NCI-H1105 treated with DMSO at 0.1 percent for 48 hours (cell line): ENCODE data around the gene FGF18.
"Not testable (repeated sequence)": the region's sequence is repeated elsewhere in the genome, so short reads cannot be mapped to it uniquely, and the experiment has no call there.

Experiments
- DNase-seq: peaks from one replicate; lab custom pipeline; 2025; lab: John Stamatoyannopoulos, UW

Gene FGF18

DNA sequence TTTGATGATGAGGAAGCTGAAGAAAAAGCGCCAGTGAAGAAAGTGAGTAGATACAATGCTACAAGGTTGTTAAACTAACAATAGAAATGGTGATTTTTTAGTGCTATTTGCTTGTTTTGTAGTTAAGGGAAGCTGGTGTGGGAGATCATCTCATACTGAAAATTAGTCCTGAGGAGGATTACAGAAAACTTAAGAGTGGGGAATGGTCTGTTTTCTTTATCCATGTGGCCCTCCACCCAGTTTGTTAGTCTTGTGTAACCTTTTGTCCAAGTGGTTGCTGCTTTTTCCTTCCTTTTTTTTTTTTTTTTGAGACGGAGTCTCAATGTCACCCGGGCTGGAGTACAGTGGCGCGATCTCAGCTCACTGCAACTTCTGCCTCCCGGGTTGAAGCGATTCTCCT is 19.3 kb upstream of the FGF18 start:
- DNase-seq = no peak

DNA sequence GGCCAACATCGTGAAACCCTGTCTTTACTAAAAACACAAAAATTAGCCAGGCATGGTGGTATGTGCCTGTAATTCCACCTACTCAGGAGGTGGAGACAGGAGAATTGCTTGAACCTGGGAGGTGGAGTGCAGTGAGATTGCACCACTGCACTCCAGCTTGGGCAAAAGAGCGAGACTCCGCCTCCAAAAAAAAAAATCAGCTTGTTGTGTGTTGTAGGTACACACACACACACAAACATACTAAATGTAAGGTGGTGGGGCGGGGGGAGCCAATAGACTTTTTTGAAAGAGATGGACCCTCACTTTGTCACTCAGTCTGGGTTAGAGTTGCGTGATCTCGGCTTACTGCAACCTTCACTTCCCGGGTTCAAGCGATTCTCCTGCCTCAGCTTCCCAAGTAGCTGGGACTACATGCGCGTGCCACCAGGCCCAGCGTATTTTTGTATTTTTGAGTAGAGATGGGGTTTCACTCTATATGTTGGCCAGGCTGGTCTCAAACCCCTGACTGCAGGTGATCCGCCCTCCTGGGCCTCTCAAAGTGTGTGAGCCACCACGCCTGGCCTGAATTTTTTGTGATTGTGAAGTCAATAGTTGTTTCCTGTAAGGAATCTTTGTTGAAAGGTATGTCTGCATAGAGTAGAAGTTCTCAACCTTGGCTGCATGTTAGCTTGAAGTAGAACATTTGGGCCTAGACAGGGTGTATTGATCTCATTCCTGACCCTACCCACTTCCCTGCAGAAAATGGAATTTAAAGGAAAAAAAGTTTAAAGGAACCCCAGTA is 18.1 kb upstream of the FGF18 start:
- no peak for DNase-seq

- DNase-seq = not testable (repeated sequence)
Observed at GRCh38 chr5:171402751-171403150, 16.7 kb upstream of the FGF18 start.

DNA sequence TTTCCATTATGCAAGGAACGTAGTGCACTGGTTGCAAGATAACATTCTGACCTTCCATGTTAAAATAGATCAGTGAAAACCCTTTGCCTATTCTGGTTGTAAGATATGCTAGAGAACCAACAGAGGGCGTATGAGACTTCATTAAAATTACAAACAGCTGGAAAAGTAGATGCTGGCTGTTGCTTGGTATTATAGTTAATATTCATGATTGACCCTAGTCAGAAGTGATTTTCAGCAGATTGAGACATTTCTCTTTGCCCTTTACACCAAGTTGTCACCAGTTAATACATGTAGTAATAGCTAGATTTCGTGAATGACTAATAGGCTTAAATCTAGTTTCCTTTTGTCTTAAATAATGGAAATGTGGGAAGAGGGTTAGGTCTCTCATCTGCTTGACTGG is 13.8 kb upstream of the FGF18 start:
- DNase-seq = peak; percentile 3

- no peak for DNase-seq
Observed at GRCh38 chr5:171407234-171407633, 12.2 kb upstream of the FGF18 start.

GRCh38 chr5:171409164-171410136 is 10.0 kb upstream of the FGF18 start:
- DNase-seq = no peak

- no peak for DNase-seq
Observed at GRCh38 chr5:171410181-171410580, 9.3 kb upstream of the FGF18 start.

- no peak for DNase-seq
Observed at GRCh38 chr5:171412186-171412585, 7.3 kb upstream of the FGF18 start.

- no peak for DNase-seq
Observed at GRCh38 chr5:171413153-171413910, 6.1 kb upstream of the FGF18 start.

DNA sequence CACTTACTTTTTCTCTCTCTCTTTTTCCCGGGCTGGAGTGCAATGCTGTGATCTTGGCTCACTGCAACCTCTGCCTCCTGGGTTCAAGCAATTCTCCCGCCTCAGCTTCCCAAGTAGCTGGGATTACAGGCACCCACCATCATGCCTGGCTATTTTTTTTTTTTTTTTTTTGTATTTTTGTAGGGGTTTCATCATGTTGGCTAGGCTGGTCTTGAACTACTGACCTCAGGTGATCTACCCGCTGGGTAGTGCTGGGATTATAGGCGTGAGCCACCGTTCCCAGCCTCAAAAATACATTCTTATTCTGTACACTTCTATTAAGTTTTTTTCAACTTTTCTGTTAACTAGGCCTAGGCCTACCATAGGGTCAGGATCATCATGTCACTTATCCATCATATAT is 5.5 kb upstream of the FGF18 start:
- not testable (repeated sequence) for DNase-seq

DNA sequence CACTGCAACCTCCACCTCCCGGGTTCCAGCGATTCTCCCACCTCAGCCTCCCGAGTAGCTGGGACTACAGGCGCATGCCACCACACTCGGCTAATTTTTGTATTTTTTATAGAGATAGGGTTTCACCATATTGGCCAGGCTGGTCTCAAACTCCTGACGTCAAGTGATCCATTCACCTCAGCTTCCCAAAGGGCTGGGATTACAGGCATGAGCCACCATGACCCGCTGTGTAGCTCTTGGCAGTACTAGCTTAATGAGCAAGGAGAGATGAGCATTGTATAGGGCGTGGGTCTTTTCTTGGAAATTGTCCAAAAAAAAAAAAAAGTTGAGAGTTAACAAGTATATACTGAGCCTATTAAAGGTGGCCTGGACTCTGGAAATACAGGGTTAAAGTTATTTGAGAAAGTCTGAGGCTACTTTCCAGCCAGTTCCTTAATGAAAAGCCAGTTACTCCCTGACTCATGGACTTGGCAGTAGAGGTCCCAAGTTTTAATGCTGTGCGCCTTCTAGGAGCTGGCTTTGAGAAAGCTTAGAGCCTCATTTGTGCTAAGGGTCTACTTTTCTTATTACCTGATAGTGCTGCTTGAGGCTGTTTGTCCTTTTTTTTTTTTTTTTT is 4.2 kb upstream of the FGF18 start:
- DNase-seq = peak; percentile 3

DNA sequence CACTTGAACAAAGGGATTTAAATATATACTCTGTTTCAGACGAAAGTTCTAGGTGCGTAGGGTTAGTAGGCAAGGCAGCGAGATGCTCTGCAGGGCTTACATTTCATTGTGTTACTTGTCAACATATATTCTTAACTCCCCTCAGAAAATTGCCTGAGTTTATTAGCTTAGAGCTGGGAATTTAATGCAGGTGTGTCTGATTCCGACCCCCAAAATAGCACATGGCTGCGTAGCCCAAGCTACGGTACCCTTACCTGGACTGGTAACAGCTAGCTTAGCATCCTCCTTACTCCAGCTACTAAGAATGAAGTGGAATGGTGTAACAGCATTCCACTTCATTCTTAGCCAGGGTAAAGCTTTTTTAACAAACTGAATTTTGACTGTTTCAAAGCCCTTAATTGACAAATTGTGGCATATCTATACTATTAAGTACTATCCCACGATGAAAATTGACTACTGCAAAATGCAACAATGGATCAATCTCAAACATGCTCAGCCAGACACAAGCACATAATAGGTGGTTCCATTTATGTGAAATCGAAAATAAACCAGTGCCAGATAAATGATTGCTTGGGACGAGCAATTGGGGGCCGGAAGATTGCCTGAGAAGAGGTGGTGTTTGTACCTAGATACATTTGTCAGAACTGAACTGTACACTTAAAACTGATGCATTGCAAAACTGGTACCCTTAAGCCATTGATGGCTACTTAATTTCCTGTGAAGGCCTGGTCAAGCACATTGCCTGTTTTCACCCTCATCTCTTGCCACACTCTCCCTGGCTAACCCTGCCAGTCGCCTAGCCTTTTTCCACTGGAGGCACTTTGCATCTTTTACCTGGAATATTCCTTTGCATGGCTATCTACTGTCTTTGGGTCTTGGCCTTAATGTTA is 3.0 kb upstream of the FGF18 start:
- no peak for DNase-seq

- DNase-seq = peak; percentile 35
Observed at GRCh38 chr5:171418316-171418981, 998 bp upstream of the FGF18 start.

DNA sequence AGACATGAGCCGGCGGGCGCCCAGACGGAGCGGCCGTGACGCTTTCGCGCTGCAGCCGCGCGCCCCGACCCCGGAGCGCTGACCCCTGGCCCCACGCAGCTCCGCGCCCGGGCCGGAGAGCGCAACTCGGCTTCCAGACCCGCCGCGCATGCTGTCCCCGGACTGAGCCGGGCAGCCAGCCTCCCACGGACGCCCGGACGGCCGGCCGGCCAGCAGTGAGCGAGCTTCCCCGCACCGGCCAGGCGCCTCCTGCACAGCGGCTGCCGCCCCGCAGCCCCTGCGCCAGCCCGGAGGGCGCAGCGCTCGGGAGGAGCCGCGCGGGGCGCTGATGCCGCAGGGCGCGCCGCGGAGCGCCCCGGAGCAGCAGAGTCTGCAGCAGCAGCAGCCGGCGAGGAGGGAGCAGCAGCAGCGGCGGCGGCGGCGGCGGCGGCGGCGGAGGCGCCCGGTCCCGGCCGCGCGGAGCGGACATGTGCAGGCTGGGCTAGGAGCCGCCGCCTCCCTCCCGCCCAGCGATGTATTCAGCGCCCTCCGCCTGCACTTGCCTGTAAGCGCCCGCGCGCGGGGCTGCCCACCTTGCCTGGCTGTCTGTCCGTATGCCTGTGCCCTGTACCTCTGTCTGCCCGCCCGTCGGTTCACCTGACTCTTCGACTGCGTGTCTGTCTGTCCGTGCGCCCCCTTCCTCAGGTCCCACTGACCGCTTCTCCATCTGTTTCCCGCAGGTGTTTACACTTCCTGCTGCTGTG is 412 bp downstream of the FGF18 start:
- DNase-seq = peak; percentile 8

DNA sequence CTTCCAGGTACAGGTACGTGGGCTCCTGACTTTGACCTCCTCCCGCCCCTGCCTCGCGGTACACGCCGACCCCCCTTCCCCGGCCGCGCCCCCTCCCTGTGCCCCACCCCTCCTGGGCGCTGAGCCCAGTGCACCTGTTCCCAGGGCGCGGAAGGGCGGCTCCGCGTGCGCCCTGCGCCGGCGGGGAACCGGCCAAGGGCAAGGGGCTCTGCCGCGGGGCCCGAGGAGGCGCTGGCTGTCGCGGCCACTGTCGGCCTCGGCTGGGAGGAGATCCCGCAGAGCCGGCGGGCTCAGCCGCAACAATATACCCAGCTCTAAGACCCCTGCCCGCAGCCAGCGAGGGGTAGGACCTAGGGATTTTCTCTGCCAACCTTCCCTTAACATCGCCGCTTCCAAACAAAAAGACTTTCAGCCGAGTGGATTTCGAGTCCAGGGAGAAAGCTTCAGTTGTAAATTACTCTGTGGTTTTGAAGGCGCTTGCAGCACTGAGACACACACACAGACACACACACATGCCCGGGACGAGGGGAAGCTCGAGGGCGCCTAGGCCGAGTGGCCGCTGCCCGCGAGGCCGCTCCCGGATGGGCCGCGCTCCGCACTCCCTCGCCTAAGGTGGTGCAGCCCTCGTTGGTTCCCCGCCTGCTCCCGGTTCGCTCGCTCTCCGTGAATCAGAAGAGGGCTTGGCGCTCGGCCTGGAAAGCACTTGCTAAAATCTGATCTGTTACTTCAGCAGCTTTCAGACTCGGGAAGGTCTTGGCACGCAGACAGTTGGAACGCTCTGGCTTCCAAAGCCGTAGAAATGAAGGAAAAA is 1.2 kb downstream of the FGF18 start:
- peak; percentile 73 for DNase-seq

DNA sequence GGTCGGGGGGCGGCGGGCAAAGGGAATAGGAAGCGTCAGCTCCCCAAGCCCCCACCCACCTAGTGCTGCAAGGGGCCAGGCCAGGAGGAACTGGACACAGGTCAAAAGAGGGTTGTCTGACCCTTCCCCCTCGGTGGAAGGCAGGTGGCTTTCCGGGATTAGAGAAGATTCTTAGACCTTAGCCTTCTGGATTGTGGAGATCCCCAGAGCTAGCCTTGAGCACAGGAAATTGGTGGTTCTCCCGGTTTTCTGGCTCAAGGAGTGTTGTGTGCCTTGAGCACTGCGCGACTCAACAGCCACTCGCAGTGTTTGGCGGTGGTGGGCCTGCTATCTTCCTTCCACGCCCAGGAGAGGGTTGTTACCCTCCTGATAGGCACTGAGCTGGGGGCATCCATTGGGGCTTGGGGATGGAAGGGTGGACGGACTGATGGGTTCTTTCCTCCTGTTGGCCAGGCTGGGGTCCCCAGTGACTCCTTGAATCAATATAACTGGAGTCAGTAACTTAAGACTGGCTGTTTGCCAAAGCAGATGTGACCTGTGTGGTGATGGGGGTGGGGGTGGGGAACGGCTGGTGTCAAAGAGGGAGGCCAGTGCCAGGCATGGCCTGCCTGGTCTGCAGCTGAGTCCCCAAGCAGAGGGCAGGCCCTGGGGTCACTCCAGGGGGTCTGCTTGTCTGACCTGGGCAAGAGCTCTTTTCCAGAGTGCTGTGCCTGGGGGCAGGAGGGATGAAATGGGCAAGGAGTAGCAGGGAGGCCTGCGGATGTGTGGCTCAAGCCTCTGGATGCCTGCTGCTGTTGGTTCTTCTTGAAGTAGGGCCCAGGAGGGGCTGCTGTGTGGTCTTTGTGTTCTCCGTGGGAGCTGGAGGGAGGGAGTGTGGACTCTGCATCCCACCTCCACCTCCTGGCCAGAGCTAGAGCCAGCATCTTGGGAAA is 2.1 kb downstream of the FGF18 start:
- peak; percentile 2 for DNase-seq

- no peak for DNase-seq
Observed at GRCh38 chr5:171422495-171422894, 3.0 kb downstream of the FGF18 start.
